GM18502 (cell line): Measurements from ENCODE around the gene PRPF19.

ENCODE experiments used
- ATAC-seq: cut with Tn5 transposase; IDR thresholded peaks from one replicate; pipeline ENCODE4 v1.9.1; 2021; ENCODE audit warnings: mild to moderate bottlenecking; ENCODE audit not compliant: unreplicated experiment, poor library complexity

PRPF19 gene

GRCh38 chr11:60938500-60938899, 32.1 kb upstream of the PRPF19 start:
- ATAC-seq: no peak

GRCh38 chr11:60937811-60938210, 31.4 kb upstream of the PRPF19 start:
- ATAC-seq: no peak

DNA sequence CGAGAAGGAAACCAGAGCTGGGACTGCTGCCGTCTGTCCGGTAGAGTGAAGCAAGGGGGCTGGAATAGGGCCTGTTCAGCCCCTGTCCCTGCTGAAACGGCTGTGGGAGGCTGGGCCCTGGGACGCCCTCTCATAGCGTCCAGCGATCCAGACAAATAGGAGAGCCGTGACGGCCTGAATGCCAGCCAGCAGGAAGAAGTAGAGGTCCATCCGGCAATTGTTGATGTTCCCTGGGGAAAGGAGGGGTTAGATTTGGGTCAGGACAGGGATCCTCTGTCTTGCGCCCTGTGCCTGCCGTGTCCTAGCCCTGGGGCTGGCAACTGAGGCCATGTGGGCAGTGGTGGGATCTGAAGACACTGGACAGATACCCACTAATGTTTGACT, 30.8 kb upstream of the PRPF19 start:
- ATAC-seq: no peak

DNA sequence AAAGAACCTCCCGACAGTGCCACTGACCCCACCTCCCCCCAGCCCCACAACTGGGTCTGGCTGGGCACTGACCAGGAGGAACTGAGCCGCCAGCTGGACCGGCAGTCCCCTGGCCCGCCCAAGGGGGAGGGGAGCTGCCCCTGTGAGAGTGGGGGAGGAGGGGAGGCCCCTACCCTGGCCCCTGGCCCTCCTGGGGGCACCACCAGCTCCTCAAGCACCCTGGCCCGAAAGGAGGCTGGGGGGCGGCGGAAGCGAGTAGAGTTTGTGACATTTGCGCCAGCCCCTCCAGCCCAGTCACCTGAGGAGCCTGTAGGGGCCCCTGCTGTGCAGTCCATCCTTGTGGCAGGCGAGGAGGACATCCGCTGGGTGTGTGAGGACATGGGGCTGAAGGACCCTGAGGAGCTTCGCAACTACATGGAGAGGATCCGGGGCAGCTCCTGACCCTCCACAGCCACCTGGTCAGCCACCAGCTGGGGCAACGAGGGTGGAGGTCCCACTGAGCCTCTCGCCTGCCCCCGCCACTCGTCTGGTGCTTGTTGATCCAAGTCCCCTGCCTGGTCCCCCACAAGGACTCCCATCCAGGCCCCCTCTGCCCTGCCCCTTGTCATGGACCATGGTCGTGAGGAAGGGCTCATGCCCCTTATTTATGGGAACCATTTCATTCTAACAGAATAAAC, 30.2 kb upstream of the PRPF19 start:
- ATAC-seq: no peak

GRCh38 chr11:60935676-60936442, 29.5 kb upstream of the PRPF19 start:
- ATAC-seq: no peak

GRCh38 chr11:60934790-60935605, 28.6 kb upstream of the PRPF19 start:
- no peak for ATAC-seq

DNA sequence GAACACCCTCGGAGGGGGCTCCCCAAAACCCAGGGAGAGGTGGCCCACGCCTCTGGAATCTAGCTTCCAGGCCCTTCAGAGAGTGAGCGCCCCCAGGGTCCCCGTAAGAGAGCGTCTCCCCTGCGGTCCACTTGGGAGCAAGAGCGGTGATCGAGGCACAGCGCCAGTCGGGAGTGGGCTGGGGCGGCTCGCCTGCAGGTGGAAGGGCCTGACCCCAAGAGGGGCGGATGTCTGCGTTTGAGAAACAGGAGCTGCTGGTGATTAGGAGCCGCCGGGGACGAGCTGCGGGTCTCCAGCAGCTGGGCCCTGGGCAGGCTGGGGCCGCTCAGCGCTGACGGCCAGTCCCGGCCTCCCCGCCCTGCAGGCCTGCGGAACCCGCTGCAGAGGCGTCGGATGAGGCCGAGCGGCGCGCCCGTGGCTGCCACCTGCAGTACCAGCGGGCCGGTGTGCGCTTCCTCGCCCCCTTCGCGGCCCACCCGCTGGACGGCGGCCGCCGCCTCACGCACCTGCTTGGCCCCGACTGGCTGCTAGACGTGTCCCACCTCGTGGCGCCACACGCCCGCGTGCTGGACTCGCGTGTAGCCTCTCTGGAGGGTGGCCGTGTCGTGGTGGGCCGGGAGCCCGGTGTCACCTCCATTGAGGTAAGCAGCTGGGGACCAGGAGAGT, 27.9 kb upstream of the PRPF19 start:
- ATAC-seq: no peak

DNA sequence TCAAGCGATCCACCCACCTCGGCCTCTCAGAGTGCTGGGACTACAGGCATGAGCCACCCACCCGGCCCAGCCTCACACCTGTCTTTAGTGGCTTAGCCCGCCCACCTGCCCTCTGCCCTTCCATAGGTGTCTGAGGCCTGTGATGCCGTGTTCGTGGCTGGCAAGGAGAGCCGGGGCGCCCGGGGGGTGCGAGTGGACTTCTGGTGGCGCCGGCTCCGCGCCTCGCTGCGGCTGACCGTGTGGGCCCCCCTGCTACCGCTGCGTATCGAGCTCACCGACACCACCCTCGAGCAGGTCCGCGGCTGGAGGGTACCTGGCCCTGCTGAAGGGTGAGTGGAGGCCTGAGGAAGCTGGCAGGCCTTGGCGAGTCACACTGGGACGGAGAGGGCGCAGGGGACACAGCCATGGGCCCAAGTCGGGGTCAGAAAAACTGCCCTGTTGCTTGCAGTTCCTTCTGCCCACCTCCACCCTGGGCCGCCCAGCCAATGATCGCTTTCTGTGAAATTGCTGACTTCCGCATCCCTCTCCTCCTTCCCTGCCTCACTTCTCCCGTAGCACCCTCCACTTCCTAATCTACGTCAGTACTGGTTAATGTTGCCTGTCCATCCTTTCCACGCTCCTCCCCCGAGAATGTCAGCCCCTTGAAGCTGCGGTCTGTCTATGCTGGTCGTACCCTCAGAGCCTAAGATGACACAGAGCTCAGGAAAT, 27.2 kb upstream of the PRPF19 start:
- ATAC-seq: no peak

DNA sequence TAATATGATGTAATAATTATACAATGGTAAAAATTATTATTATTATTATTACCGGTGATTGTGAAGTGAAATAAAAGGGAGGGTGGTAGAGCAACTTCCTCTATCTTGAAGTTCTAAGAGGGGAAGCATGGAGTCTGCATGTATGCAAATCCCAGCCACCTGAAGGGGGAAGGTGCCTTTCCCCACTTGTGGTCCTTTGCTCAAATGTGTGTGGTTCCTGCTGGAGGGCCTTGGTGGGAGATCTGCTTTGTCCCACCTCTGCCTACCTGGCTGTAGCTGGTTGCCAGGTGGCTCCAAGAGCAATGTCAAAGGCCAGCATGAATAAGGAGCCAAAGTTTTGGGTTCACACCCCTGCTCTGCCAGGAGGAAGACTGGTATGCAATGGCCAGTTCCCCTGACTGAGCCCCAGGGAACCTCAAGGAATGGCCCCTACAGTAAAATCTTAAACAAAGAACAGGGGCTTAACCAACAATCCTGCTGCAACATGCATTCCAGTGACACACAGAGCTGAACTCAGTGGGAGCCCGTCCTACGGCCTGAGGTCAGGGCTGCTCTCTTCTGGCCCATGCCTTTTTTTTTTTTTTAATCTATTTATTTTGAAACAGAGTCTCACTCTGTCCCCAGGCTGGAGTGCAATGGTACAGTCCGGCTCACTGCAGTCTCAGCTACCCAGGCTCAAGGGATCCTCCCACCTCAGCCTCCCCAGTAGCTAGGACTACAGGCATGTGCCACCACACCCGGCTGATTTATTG, 26.4 kb upstream of the PRPF19 start:
- no peak for ATAC-seq

GRCh38 chr11:60931917-60932316, 25.5 kb upstream of the PRPF19 start:
- ATAC-seq: no peak

DNA sequence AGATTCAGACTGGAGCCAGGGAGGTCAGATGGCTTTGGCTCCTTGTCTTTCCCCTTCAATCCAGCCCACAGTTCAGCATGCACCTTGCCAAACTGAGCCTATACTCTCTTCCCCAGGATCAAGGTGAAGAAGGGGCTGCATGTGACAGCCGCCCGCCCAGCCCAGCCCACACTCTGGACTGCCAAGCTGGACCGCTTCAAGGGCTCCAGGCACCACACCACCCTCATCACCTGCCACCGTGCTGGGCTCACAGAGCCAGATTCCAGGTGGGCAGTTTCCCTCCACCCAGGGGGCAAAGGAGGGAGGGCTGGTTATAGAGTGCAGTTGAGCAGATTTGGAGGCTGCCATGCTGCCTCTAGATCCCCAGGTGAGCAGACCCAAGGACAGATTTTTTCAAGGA, 24.0 kb upstream of the PRPF19 start:
- ATAC-seq: no peak

GRCh38 chr11:60929764-60930163, 23.4 kb upstream of the PRPF19 start:
- no peak for ATAC-seq

DNA sequence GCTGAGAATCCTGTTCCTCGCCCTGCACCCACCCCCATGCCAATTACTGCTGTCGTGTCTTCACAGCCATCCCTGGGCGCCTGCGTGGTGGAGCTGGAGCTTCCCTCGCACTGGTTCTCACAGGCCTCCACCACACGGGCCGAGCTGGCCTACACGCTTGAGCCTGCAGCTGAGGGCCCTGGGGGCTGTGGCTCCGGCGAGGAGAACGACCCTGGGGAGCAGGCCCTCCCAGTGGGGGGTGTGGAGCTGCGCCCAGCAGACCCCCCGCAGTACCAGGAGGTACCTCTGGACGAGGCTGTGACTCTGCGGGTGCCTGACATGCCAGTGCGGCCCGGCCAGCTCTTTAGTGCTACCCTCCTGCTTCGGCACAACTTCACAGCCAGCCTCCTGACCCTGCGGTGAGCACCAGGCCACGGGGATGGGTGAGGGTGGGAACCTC, 22.2 kb upstream of the PRPF19 start:
- ATAC-seq: no peak

DNA sequence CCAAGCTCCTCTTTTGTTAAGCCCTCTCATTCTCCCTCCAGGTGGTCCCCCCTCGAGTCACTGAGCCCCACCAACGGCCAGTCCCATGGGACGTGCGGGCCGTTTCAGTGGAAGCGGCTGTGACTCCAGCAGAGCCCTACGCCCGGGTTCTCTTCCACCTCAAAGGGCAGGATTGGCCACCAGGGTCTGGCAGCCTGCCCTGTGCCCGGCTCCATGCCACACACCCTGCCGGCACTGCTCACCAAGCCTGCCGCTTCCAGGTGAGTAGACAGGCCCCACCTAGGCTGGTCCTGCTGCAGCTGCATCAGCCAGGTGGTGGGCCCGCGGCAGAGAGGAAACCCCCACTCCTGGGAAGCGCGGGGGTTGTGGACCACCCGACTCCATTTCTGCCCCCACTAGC, 21.2 kb upstream of the PRPF19 start:
- ATAC-seq: no peak

DNA sequence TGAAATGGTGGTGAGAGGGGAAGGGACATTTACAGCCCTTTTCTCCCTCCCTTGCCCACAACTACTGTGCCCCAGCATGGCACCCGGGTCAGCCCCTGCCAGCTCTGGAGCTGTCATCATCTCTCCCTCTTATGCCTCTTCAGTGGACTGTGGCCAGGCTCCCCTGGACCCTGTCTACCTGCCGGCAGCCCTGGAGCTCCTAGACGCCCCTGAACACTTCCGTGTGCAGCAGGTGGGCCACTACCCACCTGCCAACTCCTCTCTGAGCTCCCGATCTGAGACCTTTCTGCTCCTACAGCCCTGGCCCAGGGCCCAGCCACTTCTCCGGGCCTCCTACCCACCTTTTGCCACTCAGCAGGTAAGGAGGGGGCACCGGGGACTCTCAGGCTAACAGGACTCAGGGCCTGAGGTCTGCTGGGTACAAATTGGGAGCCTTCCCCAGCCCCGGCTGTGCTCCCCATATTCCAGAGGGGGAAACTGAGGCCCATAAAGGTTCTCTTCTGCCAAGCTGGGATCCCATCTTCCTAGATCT, 20.7 kb upstream of the PRPF19 start:
- ATAC-seq: no peak

DNA sequence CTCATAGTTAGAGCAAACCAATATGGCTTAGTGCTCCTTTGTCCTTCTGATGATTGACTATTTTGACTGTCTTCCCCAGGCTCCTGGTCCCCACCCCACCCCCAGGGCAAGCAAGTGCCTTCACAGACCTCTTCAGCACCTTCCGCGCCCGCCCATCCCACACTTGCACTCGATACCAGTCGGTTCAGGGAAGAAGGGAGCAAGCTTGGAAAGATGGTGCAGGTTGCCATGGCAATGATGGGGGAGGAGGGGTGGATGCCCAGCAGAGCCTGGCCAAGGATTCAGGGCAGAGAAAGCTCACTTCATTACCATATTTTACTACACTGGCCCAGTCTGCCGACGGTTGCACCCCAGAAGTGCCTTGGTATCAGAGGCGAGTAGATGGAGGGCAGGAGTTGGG, 20.1 kb upstream of the PRPF19 start:
- no peak for ATAC-seq

DNA sequence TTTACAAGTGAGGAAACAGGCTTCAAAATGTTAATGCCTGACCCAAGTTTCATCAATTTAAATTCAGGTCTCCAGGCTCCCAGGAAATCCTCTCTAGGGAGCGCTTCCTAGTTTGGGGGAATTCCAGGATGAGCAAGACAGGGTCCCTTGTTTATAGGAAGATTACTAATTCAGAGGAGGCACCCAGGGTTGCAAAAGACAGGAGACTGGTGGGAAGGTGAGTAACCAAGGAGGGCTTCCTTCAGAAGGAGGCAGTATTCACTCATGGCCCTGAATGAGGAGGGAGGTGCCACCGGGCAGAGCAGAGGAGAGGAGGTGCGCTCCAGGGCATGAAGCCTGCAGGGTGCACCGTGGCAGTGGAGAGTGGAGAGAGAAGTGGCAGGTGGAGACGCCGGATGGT, 19.5 kb upstream of the PRPF19 start:
- ATAC-seq: no peak

DNA sequence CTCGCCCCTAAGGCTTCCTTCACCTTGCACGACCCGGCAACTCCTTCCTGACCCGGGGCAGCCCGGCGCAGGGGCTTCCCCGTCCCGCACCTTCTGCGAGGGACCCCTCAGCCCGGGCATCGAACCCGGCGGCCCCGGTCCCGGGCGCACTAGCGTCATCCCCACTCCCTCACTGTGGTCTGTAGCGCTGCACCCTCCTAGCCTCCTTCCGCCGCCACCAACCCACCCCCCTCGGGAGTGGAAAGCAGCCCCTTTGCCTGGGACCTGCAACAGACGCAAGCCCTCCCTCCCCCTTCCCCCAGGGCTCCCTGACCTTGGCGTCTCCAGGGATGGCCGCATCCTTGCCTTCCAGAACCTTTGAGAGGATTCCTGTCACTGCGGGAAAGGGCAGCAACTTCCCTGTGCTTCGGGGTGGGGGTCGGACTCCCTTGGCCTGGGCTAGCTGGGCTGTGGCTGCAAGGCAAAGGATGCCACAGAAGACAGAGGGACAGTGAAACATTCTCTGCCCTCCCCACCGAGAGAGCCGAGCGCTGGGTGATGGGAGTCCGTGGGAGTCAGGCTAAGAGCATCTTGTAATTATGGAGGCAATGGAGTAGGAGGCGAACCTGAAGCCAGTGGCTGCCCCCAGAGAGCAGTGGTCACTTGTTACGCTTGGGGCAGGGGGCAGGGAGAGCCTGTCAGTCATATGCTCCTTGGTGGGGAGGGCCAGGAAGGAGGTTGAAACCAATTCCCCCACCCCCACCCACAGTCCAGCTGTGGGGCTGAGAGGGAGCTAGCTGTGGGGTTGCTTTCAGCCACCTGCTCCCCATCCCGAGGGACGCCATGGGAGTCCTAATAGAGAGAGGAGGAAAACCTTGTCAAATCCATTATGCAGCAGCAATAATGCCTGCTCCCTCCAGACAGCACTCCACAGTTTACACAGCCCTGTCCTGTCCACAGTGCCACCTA, 18.8 kb upstream of the PRPF19 start:
- ATAC-seq: peak; percentile 19
